ENCODE data around the gene TMEM132C.
"Not testable (repeated sequence)": the region's sequence is repeated elsewhere in the genome, so short reads cannot be mapped to it uniquely, and the experiment has no call there.

Gene TMEM132C

GRCh38 chr12:128586451-128587029 lies 319.6 kb downstream of the TMEM132C start:
- Histone ChIP-seq H3K36me3 (ENCODE audit: control insufficient read depth, insufficient read depth, low read length) (no peaks in the 10 kb centered on the region), H3K4me3 (ENCODE audit: low read depth, low read length) (no peak overlapping the region), H3K4me1 (ENCODE audit: control insufficient read depth, insufficient read depth, low read length) (no peaks in the 10 kb centered on the region), H3K9me3 (ENCODE audit: control insufficient read depth, insufficient read depth, low read depth, low read length) (no peaks in the 10 kb centered on the region), H3K9ac (ENCODE audit: low read length) (no peak overlapping the region), H3K27me3 (ENCODE audit: control insufficient read depth, insufficient read depth, low read length) (no peaks in the 10 kb centered on the region), H3K27ac (ENCODE audit: low read depth, low read length) (no peak overlapping the region)

GRCh38 chr12:128587918-128588317 lies 320.9 kb downstream of the TMEM132C start:
- no peak overlapping the region for H3K27ac ChIP-seq (ENCODE audit: low read depth, low read length)
- no peaks in the 10 kb centered on the region for H3K9me3 ChIP-seq (ENCODE audit: control insufficient read depth, insufficient read depth, low read depth, low read length)
- no peak overlapping the region for H3K9ac ChIP-seq (ENCODE audit: low read length)
- H3K4me3 ChIP-seq (ENCODE audit: low read depth, low read length): no peak overlapping the region
- no peaks in the 10 kb centered on the region for H3K27me3 ChIP-seq (ENCODE audit: control insufficient read depth, insufficient read depth, low read length)
- H3K36me3 ChIP-seq (ENCODE audit: control insufficient read depth, insufficient read depth, low read length): no peaks in the 10 kb centered on the region
- no peaks in the 10 kb centered on the region for H3K4me1 ChIP-seq (ENCODE audit: control insufficient read depth, insufficient read depth, low read length)

GRCh38 chr12:128592220-128592744 lies 325.3 kb downstream of the TMEM132C start:
- no peaks in the 10 kb centered on the region for H3K36me3 ChIP-seq (ENCODE audit: control insufficient read depth, insufficient read depth, low read length)
- no peak overlapping the region for H3K9ac ChIP-seq (ENCODE audit: low read length)
- H3K27me3 ChIP-seq (ENCODE audit: control insufficient read depth, insufficient read depth, low read length): peaks cover 13% of the 10 kb centered on the region
- no peaks in the 10 kb centered on the region for H3K9me3 ChIP-seq (ENCODE audit: control insufficient read depth, insufficient read depth, low read depth, low read length)
- H3K4me1 ChIP-seq (ENCODE audit: control insufficient read depth, insufficient read depth, low read length): no peaks in the 10 kb centered on the region
- H3K4me3 ChIP-seq (ENCODE audit: low read depth, low read length): no peak overlapping the region
- H3K27ac ChIP-seq (ENCODE audit: low read depth, low read length): no peak overlapping the region

GRCh38 chr12:128594521-128594920 lies 327.6 kb downstream of the TMEM132C start:
- Histone ChIP-seq H3K4me1 (ENCODE audit: control insufficient read depth, insufficient read depth, low read length) (no peaks in the 10 kb centered on the region), H3K9ac (ENCODE audit: low read length) (no peak overlapping the region), H3K4me3 (ENCODE audit: low read depth, low read length) (no peak overlapping the region), H3K36me3 (ENCODE audit: control insufficient read depth, insufficient read depth, low read length) (no peaks in the 10 kb centered on the region), H3K27ac (ENCODE audit: low read depth, low read length) (no peak overlapping the region), H3K9me3 (ENCODE audit: control insufficient read depth, insufficient read depth, low read depth, low read length) (no peaks in the 10 kb centered on the region), H3K27me3 (ENCODE audit: control insufficient read depth, insufficient read depth, low read length) (peaks cover 13% of the 10 kb centered on the region)

- Histone ChIP-seq H3K9ac (ENCODE audit: low read length) (no peak overlapping the region), H3K9me3 (ENCODE audit: control insufficient read depth, insufficient read depth, low read depth, low read length) (no peaks in the 10 kb centered on the region)
These were observed 328.6 kb downstream of the TMEM132C start for GRCh38 chr12:128595609-128596008.

GRCh38 chr12:128600886-128601285 lies 333.9 kb downstream of the TMEM132C start:
- H3K36me3 ChIP-seq (ENCODE audit: control insufficient read depth, insufficient read depth, low read length): no peaks in the 10 kb centered on the region
- H3K9ac ChIP-seq (ENCODE audit: low read length): no peak overlapping the region
- H3K27me3 ChIP-seq (ENCODE audit: control insufficient read depth, insufficient read depth, low read length): no peaks in the 10 kb centered on the region
- H3K4me1 ChIP-seq (ENCODE audit: control insufficient read depth, insufficient read depth, low read length): peaks cover 2% of the 10 kb centered on the region; the same call in 1 of the 2 replicates
- no peak overlapping the region for H3K4me3 ChIP-seq (ENCODE audit: low read depth, low read length)
- H3K27ac ChIP-seq (ENCODE audit: low read depth, low read length): no peak overlapping the region
- no peaks in the 10 kb centered on the region for H3K9me3 ChIP-seq (ENCODE audit: control insufficient read depth, insufficient read depth, low read depth, low read length)

More at GRCh38 chr12:128595609-128596008, 328.6 kb downstream of the TMEM132C start:
- Histone ChIP-seq H3K4me1 (ENCODE audit: control insufficient read depth, insufficient read depth, low read length) (no peaks in the 10 kb centered on the region), H3K27me3 (ENCODE audit: control insufficient read depth, insufficient read depth, low read length) (peaks cover 13% of the 10 kb centered on the region), H3K4me3 (ENCODE audit: low read depth, low read length) (no peak overlapping the region), H3K36me3 (ENCODE audit: control insufficient read depth, insufficient read depth, low read length) (no peaks in the 10 kb centered on the region), H3K27ac (ENCODE audit: low read depth, low read length) (no peak overlapping the region)

GRCh38 chr12:128603573-128604115 lies 336.7 kb downstream of the TMEM132C start:
- H3K9ac ChIP-seq (ENCODE audit: low read length): no peak overlapping the region

GRCh38 chr12:128604219-128604618 lies 337.2 kb downstream of the TMEM132C start:
- H3K27ac ChIP-seq (ENCODE audit: low read depth, low read length); H3K4me3 ChIP-seq (ENCODE audit: low read depth, low read length); H3K9me3 ChIP-seq (ENCODE audit: control insufficient read depth, insufficient read depth, low read depth, low read length); H3K27me3 ChIP-seq (ENCODE audit: control insufficient read depth, insufficient read depth, low read length); H3K9ac ChIP-seq (ENCODE audit: low read length); H3K36me3 ChIP-seq (ENCODE audit: control insufficient read depth, insufficient read depth, low read length): not testable (repeated sequence)
- H3K4me1 ChIP-seq (ENCODE audit: control insufficient read depth, insufficient read depth, low read length): peaks cover 13% of the 10 kb centered on the region; the same call in 1 of the 2 replicates

More at GRCh38 chr12:128603573-128604115, 336.7 kb downstream of the TMEM132C start:
- Histone ChIP-seq H3K36me3 (ENCODE audit: control insufficient read depth, insufficient read depth, low read length) (no peaks in the 10 kb centered on the region), H3K27me3 (ENCODE audit: control insufficient read depth, insufficient read depth, low read length) (no peaks in the 10 kb centered on the region), H3K4me1 (ENCODE audit: control insufficient read depth, insufficient read depth, low read length) (peaks cover 13% of the 10 kb centered on the region; the same call in 1 of the 2 replicates), H3K4me3 (ENCODE audit: low read depth, low read length) (no peak overlapping the region), H3K27ac (ENCODE audit: low read depth, low read length) (no peak overlapping the region), H3K9me3 (ENCODE audit: control insufficient read depth, insufficient read depth, low read depth, low read length) (no peaks in the 10 kb centered on the region)

- Histone ChIP-seq H3K9ac (ENCODE audit: low read length) (no peak overlapping the region), H3K9me3 (ENCODE audit: control insufficient read depth, insufficient read depth, low read depth, low read length) (no peaks in the 10 kb centered on the region), H3K27ac (ENCODE audit: low read depth, low read length) (no peak overlapping the region), H3K4me1 (ENCODE audit: control insufficient read depth, insufficient read depth, low read length) (peaks cover 13% of the 10 kb centered on the region; the same call in 1 of the 2 replicates), H3K36me3 (ENCODE audit: control insufficient read depth, insufficient read depth, low read length) (no peaks in the 10 kb centered on the region), H3K4me3 (ENCODE audit: low read depth, low read length) (no peak overlapping the region), H3K27me3 (ENCODE audit: control insufficient read depth, insufficient read depth, low read length) (no peaks in the 10 kb centered on the region)
These were observed 339.1 kb downstream of the TMEM132C start for GRCh38 chr12:128606051-128606450.

- no peaks in the 10 kb centered on the region for H3K27me3 ChIP-seq (ENCODE audit: control insufficient read depth, insufficient read depth, low read length)
- no peak overlapping the region for H3K27ac ChIP-seq (ENCODE audit: low read depth, low read length)
- no peak overlapping the region for H3K9ac ChIP-seq (ENCODE audit: low read length)
- no peaks in the 10 kb centered on the region for H3K9me3 ChIP-seq (ENCODE audit: control insufficient read depth, insufficient read depth, low read depth, low read length)
- no peak overlapping the region for H3K4me3 ChIP-seq (ENCODE audit: low read depth, low read length)
- H3K36me3 ChIP-seq (ENCODE audit: control insufficient read depth, insufficient read depth, low read length): no peaks in the 10 kb centered on the region
- H3K4me1 ChIP-seq (ENCODE audit: control insufficient read depth, insufficient read depth, low read length): peaks cover 13% of the 10 kb centered on the region; the same call in 1 of the 2 replicates
These were observed 339.6 kb downstream of the TMEM132C start for GRCh38 chr12:128606538-128606937.

- Histone ChIP-seq H3K4me1 (ENCODE audit: control insufficient read depth, insufficient read depth, low read length) (peaks cover 13% of the 10 kb centered on the region; the same call in 1 of the 2 replicates), H3K27me3 (ENCODE audit: control insufficient read depth, insufficient read depth, low read length) (no peaks in the 10 kb centered on the region), H3K4me3 (ENCODE audit: low read depth, low read length) (no peak overlapping the region), H3K9me3 (ENCODE audit: control insufficient read depth, insufficient read depth, low read depth, low read length) (no peaks in the 10 kb centered on the region), H3K36me3 (ENCODE audit: control insufficient read depth, insufficient read depth, low read length) (no peaks in the 10 kb centered on the region), H3K27ac (ENCODE audit: low read depth, low read length) (no peak overlapping the region), H3K9ac (ENCODE audit: low read length) (no peak overlapping the region)
These were observed 340.0 kb downstream of the TMEM132C start for GRCh38 chr12:128606970-128607369.
